AG09309 (cell line): ENCODE measurements around the gene MRPS18A.

ENCODE experiments used
- DNase-seq: peaks from one replicate; pipeline ENCODE4 v3.0.0-alpha.2; 2010; ENCODE audit warnings: low read depth
- H3K4me3 ChIP-seq: 2 replicates; pipeline ENCODE4 v1.5.1; 2011; ENCODE audit warnings: mild to moderate bottlenecking, low read depth, low read length, moderate library complexity; ENCODE audit not compliant: control insufficient read depth
- TF ChIP-seq, protein P1 (sequence below): IDR thresholded peaks from 2 replicates; pipeline ENCODE4 v1.5.1; 2011; ENCODE audit warnings: mild to moderate bottlenecking, low read depth, low read length, inconsistent platforms; ENCODE audit not compliant: insufficient read depth, control insufficient read depth; ENCODE audit errors: missing control alignments

Gene MRPS18A

DNA sequence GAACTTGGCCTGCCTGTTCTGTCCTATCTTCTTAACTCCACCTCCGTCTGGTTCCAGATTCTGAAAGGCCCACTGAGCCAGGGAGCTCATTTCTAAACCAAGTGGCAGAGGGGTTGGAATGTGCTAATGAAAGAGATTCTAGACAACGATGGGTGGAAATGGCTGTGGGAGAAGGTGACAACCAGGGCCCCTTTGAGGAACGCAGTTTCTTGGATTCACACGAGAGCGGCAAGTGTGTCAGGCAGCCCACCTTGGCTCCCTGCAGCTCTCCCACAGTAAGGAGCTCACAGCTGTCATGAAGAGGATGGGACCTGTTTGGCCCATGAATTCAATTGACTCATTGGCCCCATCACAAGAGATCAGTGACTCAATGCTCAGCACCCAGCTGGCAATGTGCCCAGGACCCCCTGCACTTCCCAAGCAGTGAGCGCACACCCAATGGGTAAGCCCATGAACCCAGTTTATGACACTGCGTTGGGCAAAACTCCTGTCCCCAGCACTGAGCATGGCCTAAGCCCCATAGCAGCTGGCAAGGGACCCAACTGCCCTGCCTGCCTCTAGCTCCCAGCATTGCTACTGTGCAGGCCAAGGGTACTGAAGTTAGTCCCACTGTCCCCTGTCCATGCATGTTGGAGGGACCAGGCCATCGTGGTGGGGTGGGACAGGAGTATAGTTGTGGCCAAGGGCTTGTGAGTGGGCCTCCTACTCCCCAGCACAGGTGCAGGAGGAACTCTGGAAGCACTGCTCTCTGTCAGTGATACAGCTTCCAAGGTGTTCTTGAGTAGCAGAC, 16.4 kb downstream of the MRPS18A start:
- TF ChIP-seq, protein P1, sequence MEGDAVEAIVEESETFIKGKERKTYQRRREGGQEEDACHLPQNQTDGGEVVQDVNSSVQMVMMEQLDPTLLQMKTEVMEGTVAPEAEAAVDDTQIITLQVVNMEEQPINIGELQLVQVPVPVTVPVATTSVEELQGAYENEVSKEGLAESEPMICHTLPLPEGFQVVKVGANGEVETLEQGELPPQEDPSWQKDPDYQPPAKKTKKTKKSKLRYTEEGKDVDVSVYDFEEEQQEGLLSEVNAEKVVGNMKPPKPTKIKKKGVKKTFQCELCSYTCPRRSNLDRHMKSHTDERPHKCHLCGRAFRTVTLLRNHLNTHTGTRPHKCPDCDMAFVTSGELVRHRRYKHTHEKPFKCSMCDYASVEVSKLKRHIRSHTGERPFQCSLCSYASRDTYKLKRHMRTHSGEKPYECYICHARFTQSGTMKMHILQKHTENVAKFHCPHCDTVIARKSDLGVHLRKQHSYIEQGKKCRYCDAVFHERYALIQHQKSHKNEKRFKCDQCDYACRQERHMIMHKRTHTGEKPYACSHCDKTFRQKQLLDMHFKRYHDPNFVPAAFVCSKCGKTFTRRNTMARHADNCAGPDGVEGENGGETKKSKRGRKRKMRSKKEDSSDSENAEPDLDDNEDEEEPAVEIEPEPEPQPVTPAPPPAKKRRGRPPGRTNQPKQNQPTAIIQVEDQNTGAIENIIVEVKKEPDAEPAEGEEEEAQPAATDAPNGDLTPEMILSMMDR: no peak
- H3K4me3 ChIP-seq: no peak overlapping the region

DNA sequence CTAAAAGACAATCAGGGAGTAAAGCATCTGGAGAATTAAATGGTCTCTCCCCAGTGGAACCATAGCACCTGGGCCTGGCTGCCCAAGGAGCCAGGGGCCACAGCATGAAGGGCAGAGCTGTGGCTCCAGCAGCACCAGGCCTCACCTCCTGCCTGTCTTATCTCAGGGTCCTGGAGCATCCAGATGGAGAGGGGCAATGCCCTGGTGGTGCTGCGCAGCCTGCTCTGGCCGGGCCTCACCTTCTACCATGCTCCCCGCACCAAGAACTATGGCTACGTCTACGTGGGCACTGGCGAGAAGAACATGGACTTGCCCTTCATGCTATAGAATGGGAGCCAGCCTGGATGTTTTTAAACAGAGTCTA, 17.0 kb downstream of the MRPS18A start:
- DNase-seq: no peak
- no peak overlapping the region for H3K4me3 ChIP-seq
- TF ChIP-seq, protein P1: no peak

More for the DNA sequence above, 16.4 kb downstream of the MRPS18A start:
- no peak for DNase-seq

DNA sequence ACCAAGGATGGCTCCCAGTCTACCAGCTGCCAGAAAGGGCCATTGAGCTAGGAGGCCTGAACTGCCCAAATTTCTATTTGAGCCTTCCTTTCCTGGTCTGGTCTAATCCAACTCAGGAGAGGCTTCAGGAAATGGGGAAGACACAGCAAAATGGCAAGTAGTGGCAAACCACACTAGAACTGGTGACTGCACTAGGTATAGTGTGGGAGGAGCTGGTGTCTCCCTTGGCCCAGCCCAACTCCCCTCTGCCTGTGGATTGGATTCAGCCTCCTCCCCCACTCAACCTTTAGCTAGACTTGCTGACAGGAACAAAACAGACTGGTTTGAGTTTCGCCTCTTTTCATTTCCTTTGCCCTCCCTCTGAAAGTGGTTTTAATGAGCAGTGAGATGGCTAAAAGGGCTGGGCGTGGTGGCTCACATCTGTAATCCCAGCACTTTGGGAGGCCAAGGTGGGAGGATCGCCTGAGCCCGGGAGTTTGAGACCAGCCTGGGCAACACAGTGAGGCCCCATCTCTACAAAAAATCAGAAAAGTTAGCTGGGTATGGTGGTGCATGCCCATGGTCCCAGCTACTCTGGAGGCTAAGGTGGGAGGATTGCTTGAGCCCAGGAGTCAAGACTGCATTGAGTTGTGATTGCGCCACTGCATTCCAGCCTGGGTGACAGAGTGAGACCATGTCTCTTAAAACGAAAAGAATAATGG, 17.5 kb downstream of the MRPS18A start:
- DNase-seq: no peak
- H3K4me3 ChIP-seq: no peak overlapping the region
- TF ChIP-seq, protein P1: no peak

DNA sequence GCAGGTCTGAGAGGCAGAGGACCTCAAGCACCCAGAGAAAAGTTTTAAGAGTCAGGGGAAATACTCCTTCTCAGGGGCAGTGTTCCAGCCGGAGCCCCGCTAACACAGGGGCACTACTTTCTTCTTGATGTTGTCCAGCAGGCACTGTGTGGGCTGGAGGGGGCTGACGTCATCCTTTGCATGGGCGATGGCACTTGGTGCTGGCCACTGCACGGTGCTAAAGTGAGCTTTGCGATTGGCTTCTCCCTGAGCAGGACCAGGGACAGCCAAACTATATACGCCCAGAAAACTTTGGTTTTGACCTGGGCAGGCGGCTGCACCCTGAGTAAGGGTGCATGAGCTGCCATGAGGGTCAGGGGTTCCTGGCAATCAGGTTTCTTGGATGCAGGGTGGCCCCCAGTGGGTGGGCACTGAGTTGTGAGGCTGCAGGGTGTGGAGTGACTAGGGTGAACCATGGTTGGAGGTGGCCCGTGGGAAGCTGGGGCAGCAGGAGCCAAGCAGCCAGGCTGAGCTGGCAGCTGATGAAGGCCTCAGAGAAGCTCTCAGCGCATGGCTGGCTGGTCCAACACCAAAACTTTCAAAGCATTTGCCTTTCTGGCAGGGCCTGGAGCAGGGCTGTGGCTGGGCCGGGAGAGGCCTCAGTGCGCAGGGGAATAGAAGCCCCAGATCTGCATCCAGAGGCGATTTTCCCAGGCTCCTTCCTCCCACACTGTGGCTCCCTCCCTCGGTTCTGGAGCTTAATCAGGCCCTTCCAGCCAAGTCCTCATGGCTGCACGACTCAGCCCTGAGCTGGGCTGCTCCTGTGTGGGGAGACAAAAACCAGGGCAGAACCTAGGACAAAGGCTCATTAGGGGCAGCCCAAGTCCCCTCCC, 18.3 kb downstream of the MRPS18A start:
- TF ChIP-seq, protein P1: no peak
- H3K4me3 ChIP-seq: no peak overlapping the region
- no peak for DNase-seq

DNA sequence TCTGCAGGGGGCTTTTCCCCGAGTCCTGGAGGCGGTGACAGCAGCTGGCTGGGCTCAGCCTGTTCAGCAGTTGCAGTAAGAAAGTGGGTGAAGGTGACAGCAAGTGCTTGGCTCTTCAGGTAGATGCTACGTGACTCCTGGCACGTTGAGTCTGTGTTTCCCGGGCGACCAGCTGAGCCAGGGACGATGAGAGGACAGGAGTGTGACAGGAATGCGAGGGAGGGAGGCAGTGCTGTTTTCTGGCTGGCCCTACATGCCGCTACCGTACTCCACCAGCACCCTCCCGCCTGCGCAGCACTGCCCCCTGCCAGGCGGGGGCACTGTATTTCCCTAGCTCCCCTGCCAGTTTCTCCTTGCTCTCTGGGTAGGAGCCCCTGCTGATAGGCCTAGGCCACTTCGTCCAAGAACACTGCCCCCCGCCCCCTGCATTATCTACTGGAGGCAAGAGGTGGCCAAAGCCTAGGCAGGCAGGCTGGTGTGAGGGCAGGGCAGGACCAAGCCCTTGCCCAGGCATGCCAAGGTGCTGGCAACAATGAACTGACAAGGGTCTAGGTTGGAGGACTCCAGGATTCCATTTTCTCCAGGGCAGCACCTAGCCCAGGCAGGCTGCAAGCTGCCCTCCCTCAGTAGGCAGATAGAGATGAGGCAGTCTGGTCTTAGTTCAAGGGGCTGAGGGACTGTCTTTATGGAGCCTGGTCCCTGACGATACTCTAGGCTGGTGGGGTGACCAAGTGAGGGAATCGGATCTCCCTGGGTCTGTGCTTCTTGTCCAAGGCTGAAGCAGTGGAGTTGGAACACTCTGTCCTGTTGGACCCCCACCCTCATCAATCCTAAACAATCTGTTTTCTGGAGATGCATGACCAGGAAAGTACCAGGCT, 19.2 kb downstream of the MRPS18A start:
- no peak for DNase-seq
- TF ChIP-seq, protein P1: peak; percentile 63
- H3K4me3 ChIP-seq: no peak overlapping the region
